Esophagus (tissue), 2 donors: ENCODE measurements around the gene CD248. TPM values are rescaled to one million over a fixed set of nuclear protein-coding genes. Genes with fewer than 3 reads are reported as not detected.
"Not testable (repeated sequence)": the region's sequence is repeated elsewhere in the genome, so short reads cannot be mapped to it uniquely, and the experiment has no call there.

Experiments used
- H3K27ac ChIP-seq, 2 donors: one replicate each; pipeline ENCODE4 v1.5.1; 2013; ENCODE audit warnings: low read depth in 2 of 2, mild to moderate bottlenecking in 2 of 2, inconsistent platforms in 1 of 2, low read length in 1 of 2, moderate library complexity in 1 of 2
- H3K27me3 ChIP-seq, 2 donors: one replicate each; pipeline ENCODE4 v1.6.1; 2013; ENCODE audit warnings: low read length in 2 of 2, control low read depth in 1 of 2, mild to moderate bottlenecking in 1 of 2; ENCODE audit not compliant: insufficient read depth in 2 of 2, control insufficient read depth in 1 of 2
- H3K36me3 ChIP-seq, 2 donors: one replicate each; pipeline ENCODE4 v1.6.1; 2013; ENCODE audit warnings: low read length in 1 of 2; ENCODE audit not compliant: control insufficient read depth in 2 of 2, insufficient read depth in 2 of 2
- H3K4me1 ChIP-seq, 2 donors: one replicate each; pipeline ENCODE4 v1.6.1; 2013; ENCODE audit warnings: low read length in 1 of 2; ENCODE audit not compliant: control insufficient read depth in 2 of 2, insufficient read depth in 2 of 2
- H3K4me3 ChIP-seq, 2 donors: one replicate each; pipeline ENCODE4 v1.5.1; 2013; ENCODE audit warnings: low read length in 2 of 2, mild to moderate bottlenecking in 2 of 2, low read depth in 1 of 2, moderate library complexity in 1 of 2
- H3K9me3 ChIP-seq, 2 donors: one replicate each; pipeline ENCODE4 v1.6.1; 2013; ENCODE audit warnings: mild to moderate bottlenecking in 2 of 2, low read depth in 1 of 2, low read length in 1 of 2, moderate library complexity in 1 of 2; ENCODE audit not compliant: control insufficient read depth in 2 of 2, insufficient read depth in 1 of 2
- WGBS, 2 donors: extraction: QIAGEN DNeasy Blood & Tissue Kit; methylation state at CpG; one replicate each; pipeline ENCODE4 v1.1.7; 2013; 5-methylcytosine and 5-hydroxymethylcytosine counted together
- polyA plus RNA-seq, 2 donors: library from polyadenylated mRNA; stranded (reverse); fragments of 200-250 nt; gene quantifications; one replicate each; pipeline ENCODE4 v1.2.3, GENCODE V29; 2013
- donor health status: healthy with polysubstance abuse.
- donor health status: Bipolar disorder and iron deficiency.

CD248 gene
- polyA plus RNA-seq, 2 donors = 1.4 to 3.3 TPM

- H3K9me3 ChIP-seq, H3K36me3 ChIP-seq, H3K27ac ChIP-seq, H3K4me3 ChIP-seq, H3K27me3 ChIP-seq: not testable (repeated sequence)
- WGBS, 2 donors = 83 to 97% methylated on average over 1 to 2 of the region's 2 CpGs
- peaks cover 9 to 22% of the 10 kb centered on the region in 2 donors for H3K4me1 ChIP-seq
Measured at GRCh38 chr11:66320289-66320688, 3.4 kb upstream of the CD248 start.

- Histone ChIP-seq H3K27me3 (no peaks in the 10 kb centered on the region), H3K4me1 (peaks cover 9 to 25% of the 10 kb centered on the region in 2 donors), H3K4me3 (no peak overlapping the region), H3K27ac (peak overlapping the region; percentile 50 to 74), H3K36me3 (no peaks in the 10 kb centered on the region), H3K9me3 (no peaks in the 10 kb centered on the region)
- 74% methylated on average over 3 of the region's 3 CpGs for WGBS, 2 donors
Measured at GRCh38 chr11:66318600-66318970, 1.7 kb upstream of the CD248 start.

GRCh38 chr11:66317723-66318599 is 1.1 kb upstream of the CD248 start:
- Histone ChIP-seq H3K4me3 (no peak overlapping the region), H3K27ac (peak overlapping the region; percentile 74 to 84), H3K4me1 (peaks cover 9 to 26% of the 10 kb centered on the region in 2 donors), H3K9me3 (no peaks in the 10 kb centered on the region), H3K36me3 (no peaks in the 10 kb centered on the region), H3K27me3 (no peaks in the 10 kb centered on the region)
- 30 to 34% methylated on average over 16 of the region's 16 CpGs for WGBS, 2 donors

DNA sequence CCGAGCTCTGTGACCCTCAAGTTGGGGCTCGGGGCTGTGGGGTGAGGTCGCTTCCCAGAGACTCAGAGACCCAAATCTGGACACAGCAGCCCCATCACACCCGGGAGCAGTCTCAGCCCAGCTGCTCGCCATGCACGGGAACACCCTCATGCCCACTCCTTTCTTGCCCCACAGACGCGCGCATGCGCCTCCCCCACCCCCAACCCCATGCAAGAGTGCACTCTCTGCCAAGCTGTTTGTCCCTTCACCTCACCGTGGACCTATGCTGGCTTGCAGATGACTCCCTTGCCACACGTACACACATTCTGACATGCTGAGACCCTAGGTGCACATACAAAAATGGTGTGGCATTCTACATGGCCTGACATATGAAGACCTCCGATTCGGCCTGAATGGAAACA is 478 bp upstream of the CD248 start:
- Histone ChIP-seq H3K4me1 (peaks cover 9 to 26% of the 10 kb centered on the region in 2 donors), H3K9me3 (no peaks in the 10 kb centered on the region)

GRCh38 chr11:66315921-66316811 is 678 bp downstream of the CD248 start:
- H3K9me3 ChIP-seq = no peaks in the 10 kb centered on the region
- peak overlapping the region; percentile 37 to 74 for H3K27ac ChIP-seq
- H3K4me1 ChIP-seq = peaks cover 9 to 26% of the 10 kb centered on the region in 2 donors
- peak overlapping the region; percentile 11 to 33 for H3K4me3 ChIP-seq
- H3K36me3 ChIP-seq = no peaks in the 10 kb centered on the region
- no peaks in the 10 kb centered on the region for H3K27me3 ChIP-seq
- WGBS, 2 donors = 42 to 57% methylated on average over 52 of the region's 52 CpGs

More for the DNA sequence above, 478 bp upstream of the CD248 start:
- 27 to 28% methylated on average over 14 of the region's 14 CpGs for WGBS, 2 donors
- Histone ChIP-seq H3K27ac (peak overlapping the region; percentile 74 to 84), H3K4me3 (no peak overlapping the region), H3K27me3 (no peaks in the 10 kb centered on the region), H3K36me3 (no peaks in the 10 kb centered on the region)

DNA sequence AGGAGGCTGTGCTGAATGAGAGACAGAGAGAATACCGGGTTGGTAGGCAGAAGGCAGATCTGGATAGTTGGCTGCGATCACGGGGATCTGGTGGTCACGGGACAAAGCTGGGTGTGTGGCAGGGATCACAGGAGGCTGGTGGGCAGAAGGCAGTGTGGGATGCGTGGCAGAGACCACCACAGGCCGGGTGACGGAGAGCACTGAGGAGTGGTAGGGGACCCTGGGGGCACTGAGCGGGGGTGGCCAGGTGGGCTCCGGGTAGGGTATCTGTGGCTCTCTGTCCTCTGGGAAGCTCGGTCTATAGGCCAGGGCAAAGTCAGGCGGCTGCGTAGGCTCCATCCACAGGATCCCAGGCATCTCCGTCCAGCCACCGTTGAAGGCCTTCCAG is 1.4 kb downstream of the CD248 start:
- peak overlapping the region in 1 of 2 donors; percentile 33 for H3K4me3 ChIP-seq
- peaks cover 9 to 26% of the 10 kb centered on the region in 2 donors for H3K4me1 ChIP-seq
- no peaks in the 10 kb centered on the region for H3K27me3 ChIP-seq
- no peaks in the 10 kb centered on the region for H3K36me3 ChIP-seq
- no peaks in the 10 kb centered on the region for H3K9me3 ChIP-seq
- WGBS, 2 donors = 78 to 87% methylated on average over 10 to 14 of the region's 14 CpGs
- H3K27ac ChIP-seq = peak overlapping the region in 1 of 2 donors; percentile 8

- H3K36me3 ChIP-seq = no peaks in the 10 kb centered on the region
- H3K4me3 ChIP-seq = peak overlapping the region in 1 of 2 donors; percentile 33
- H3K9me3 ChIP-seq = no peaks in the 10 kb centered on the region
- no peaks in the 10 kb centered on the region for H3K27me3 ChIP-seq
- H3K27ac ChIP-seq = peak overlapping the region in 1 of 2 donors; percentile 89
- WGBS, 2 donors = 78 to 79% methylated on average over 17 of the region's 17 CpGs
- H3K4me1 ChIP-seq = peaks cover 9 to 26% of the 10 kb centered on the region in 2 donors
Measured at GRCh38 chr11:66314561-66315497, 2.0 kb downstream of the CD248 start.

DNA sequence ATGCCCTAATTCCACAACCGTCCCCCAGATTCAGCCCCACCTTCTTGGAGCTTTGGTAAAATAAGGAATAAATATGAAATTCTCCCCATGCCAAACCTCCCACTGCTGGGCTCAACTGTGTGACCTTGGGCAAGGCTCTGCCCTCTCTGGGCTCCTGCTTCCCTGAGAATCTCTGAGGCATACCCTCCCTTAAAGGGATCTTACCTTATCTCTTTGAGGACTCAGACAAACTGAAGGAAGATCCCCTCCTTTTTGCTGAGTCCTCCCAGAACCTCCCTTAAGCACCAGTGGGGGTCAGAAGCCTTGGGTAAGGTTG is 2.7 kb downstream of the CD248 start:
- Histone ChIP-seq H3K4me1 (peaks cover 9 to 26% of the 10 kb centered on the region in 2 donors), H3K27me3 (no peaks in the 10 kb centered on the region), H3K4me3 (no peak overlapping the region), H3K36me3 (no peaks in the 10 kb centered on the region), H3K9me3 (no peaks in the 10 kb centered on the region), H3K27ac (peak overlapping the region in 1 of 2 donors; percentile 89)
- 74% methylated on average over 1 of the region's 1 CpG for WGBS, 2 donors
